Colonic mucosa (tissue), 4 donors: ENCODE data around the gene NOX3. TPM values are rescaled to one million over a fixed set of nuclear protein-coding genes. Genes with fewer than 3 reads are reported as not detected.

ENCODE experiments used
- DNase-seq: peaks from one replicate; pipeline ENCODE4 v3.0.0-alpha.2; 2020
- H3K27ac ChIP-seq: fragments of 200-600 bp; one replicate; pipeline ENCODE4 v1.8.0; 2021
- H3K27me3 ChIP-seq: fragments of 200-600 bp; one replicate; pipeline ENCODE4 v1.8.0; 2021
- H3K36me3 ChIP-seq: fragments of 200-600 bp; one replicate; pipeline ENCODE4 v1.8.0; 2021
- H3K4me1 ChIP-seq: fragments of 200-600 bp; one replicate; pipeline ENCODE4 v1.8.0; 2021; ENCODE audit warnings: mild to moderate bottlenecking
- H3K4me3 ChIP-seq: fragments of 200-600 bp; one replicate; pipeline ENCODE4 v1.8.0; 2021
- H3K9ac ChIP-seq, 2 donors: one replicate each; pipeline ENCODE4 v1.7.0; 2013; ENCODE audit warnings: control low read depth in 2 of 2, low read depth in 2 of 2, low read length in 2 of 2
- H3K9me3 ChIP-seq: fragments of 200-600 bp; one replicate; pipeline ENCODE4 v1.8.0; 2021
- CTCF ChIP-seq: fragments of 200-600 bp; IDR thresholded peaks from one replicate; pipeline ENCODE4 v1.8.0; 2022; ENCODE audit warnings: antibody characterized with exemption, mild to moderate bottlenecking
- intact Hi-C: fragments of 100-400 bp; cut with DNase I; formaldehyde crosslinking; loops from one replicate; pipeline ENCODE4 v1.14.1; 2022
- total RNA-seq, 2 donors: library from RNA; stranded (reverse); fragmentation: NEBNext Ultra II Directional in 1 of 2; extraction: Animal tissue kit (Norgen Biotek cat#: 25700) in 1 of 2; gene quantifications; one replicate each; pipeline ENCODE4 v1.2.1, GENCODE V29; 2021
- donor health status: healthy.
- donor health status: DM: no; HTN: no; CAD: no.
- donor health status: DM: no; HTN: no; CAD: no.

The NOX3 gene
- total RNA-seq, 2 donors from 2014 or later: not detected

- H3K9ac ChIP-seq: no peak overlapping the region
- no peaks in the 10 kb centered on the region for H3K36me3 ChIP-seq
- TF ChIP-seq CTCF: no peak
- intact Hi-C loops: no loop called here
- no peak overlapping the region for H3K4me3 ChIP-seq
- no peaks in the 10 kb centered on the region for H3K27me3 ChIP-seq
- no peaks in the 10 kb centered on the region for H3K9me3 ChIP-seq
- no peak for DNase-seq
- no peak overlapping the region for H3K27ac ChIP-seq
- H3K4me1 ChIP-seq: no peaks in the 10 kb centered on the region
Observed at GRCh38 chr6:155419161-155419560, 36.5 kb downstream of the NOX3 start.

DNA sequence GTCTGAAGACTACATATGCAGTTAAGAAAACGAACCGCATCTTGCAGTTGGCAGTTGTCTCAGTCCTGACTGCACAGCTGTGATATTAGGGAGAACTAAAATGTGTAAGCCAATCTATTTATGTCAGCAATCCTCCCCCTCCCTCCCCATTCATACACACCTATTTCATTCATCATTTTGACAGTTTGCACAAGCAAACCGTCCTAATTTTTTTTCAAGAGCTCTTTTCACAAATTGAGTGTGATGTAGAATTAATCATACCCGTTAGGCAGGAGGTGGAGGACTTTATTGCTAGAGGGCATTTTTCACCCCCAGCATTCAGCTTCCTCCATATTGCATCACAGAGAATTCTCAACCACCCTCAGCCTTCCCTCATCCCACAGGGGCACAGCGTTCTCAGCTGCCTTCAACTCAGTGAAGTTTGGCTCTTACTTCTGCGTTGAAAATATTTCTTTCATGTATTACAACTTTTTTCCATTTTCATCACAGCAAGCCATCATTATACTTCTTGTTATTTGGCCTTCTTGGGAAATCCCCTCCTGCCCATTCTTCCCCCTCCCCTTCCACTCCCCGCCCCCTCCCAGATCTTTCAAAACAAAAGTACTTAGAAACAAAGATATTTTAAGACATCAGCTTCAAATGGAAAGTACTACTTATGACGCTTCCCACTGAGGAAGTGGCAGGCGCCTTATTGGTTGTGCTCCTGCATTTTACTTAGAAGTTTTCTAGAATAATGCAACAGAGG is 37.5 kb downstream of the NOX3 start:
- Histone ChIP-seq H3K27ac (no peak overlapping the region), H3K9me3 (no peaks in the 10 kb centered on the region), H3K4me1 (no peaks in the 10 kb centered on the region), H3K4me3 (no peak overlapping the region), H3K27me3 (no peaks in the 10 kb centered on the region), H3K36me3 (no peaks in the 10 kb centered on the region), H3K9ac (no peak overlapping the region)
- DNase-seq: peak; percentile 22
- intact Hi-C loops: no loop called here
- no peak for TF ChIP-seq CTCF

GRCh38 chr6:155417454-155417853 is 38.2 kb downstream of the NOX3 start:
- intact Hi-C loops: no loop called here
- no peaks in the 10 kb centered on the region for H3K9me3 ChIP-seq
- H3K9ac ChIP-seq: no peak overlapping the region
- H3K4me1 ChIP-seq: no peaks in the 10 kb centered on the region
- no peak for TF ChIP-seq CTCF
- no peaks in the 10 kb centered on the region for H3K27me3 ChIP-seq
- no peak overlapping the region for H3K4me3 ChIP-seq
- no peak overlapping the region for H3K27ac ChIP-seq
- H3K36me3 ChIP-seq: no peaks in the 10 kb centered on the region
- DNase-seq: no peak

- Histone ChIP-seq H3K4me1 (no peaks in the 10 kb centered on the region), H3K4me3 (no peak overlapping the region), H3K9me3 (no peaks in the 10 kb centered on the region), H3K9ac (no peak overlapping the region), H3K27me3 (no peaks in the 10 kb centered on the region), H3K27ac (no peak overlapping the region), H3K36me3 (no peaks in the 10 kb centered on the region)
- TF ChIP-seq CTCF: no peak
- DNase-seq: no peak
- intact Hi-C loops: no loop called here
Observed at GRCh38 chr6:155415953-155416352, 39.7 kb downstream of the NOX3 start.

DNA sequence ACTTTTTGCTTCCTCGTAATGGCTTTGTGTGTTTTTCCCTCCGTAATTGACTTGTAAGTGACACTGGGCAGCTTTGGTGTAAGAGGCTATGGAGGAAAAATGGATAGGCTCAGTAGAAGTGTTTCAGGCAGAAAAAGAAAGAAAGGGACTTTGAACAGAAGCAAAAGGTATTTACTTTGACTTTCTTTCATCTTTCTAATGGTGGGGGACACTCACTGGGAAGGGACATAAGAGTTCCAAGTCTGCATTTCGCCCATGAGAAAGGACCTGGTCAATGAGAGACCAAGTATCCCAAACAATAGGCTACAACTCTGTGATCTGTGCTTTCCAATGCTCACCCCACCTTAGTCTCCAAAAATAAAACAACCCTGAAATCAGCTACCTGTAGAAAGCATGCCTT is 41.6 kb downstream of the NOX3 start:
- H3K9ac ChIP-seq: no peak overlapping the region
- no peak for DNase-seq
- intact Hi-C loops: no loop called here

More for the DNA sequence above, 41.6 kb downstream of the NOX3 start:
- Histone ChIP-seq H3K4me3 (no peak overlapping the region), H3K9me3 (no peaks in the 10 kb centered on the region), H3K27me3 (no peaks in the 10 kb centered on the region), H3K36me3 (no peaks in the 10 kb centered on the region), H3K27ac (no peak overlapping the region), H3K4me1 (no peaks in the 10 kb centered on the region)
- TF ChIP-seq CTCF: no peak
